ENCODE results near the gene NPDC1. TPM values are rescaled to one million over a fixed set of nuclear protein-coding genes. Genes with fewer than 3 reads are reported as not detected.

NPDC1 gene
- total and polyA plus RNA-seq, 2 donors (not counting 1 experiment from before 2014, with no cell fraction given) = 0.17 to 0.19 TPM

- Mint-ChIP-seq H3K4me3 (no peak overlapping the region), H3K27ac (no peak overlapping the region), H3K9me3 (ENCODE audit: insufficient read depth) (no peaks in the 10 kb centered on the region), H3K4me1 (no peaks in the 10 kb centered on the region), H3K27me3 (no peaks in the 10 kb centered on the region)
- WGBS (ENCODE audit: insufficient coverage) = 93% methylated on average over 37 of the region's 39 CpGs
- ATAC-seq (ENCODE audit: low read depth) (no peak), DNase-seq (no peak)
- no peak overlapping the region for H2AFZ ChIP-seq (ENCODE audit: insufficient read depth, low read depth, low read length, poor library complexity, severe bottlenecking)
- no peaks in the 10 kb centered on the region for H3K4me1 ChIP-seq (ENCODE audit: control insufficient read depth in 2 of 2, insufficient read depth in 2 of 2, low read length in 2 of 2)
- H3K27me3 ChIP-seq (replicated peaks in 1 of 4; ENCODE audit: control extremely low read depth in 1 of 4, control insufficient read depth in 3 of 4, insufficient read depth in 4 of 4, low read length in 3 of 4) = no peaks in the 10 kb centered on the region
- POLR2A ChIA-PET = interaction anchor here (0.6 to 0.9 kb wide), 2 partner anchors 17 to 249 kb away, joined by 3 to 10 read pairs; no protein-coding TSS in a partner anchor
- no peak overlapping the region for H3K4me3 ChIP-seq (ENCODE audit: control extremely low read depth in 1 of 5, extremely low read depth in 1 of 5, insufficient read depth in 1 of 5, low read depth in 2 of 5, low read length in 4 of 5)
- TF ChIP-seq CTCF (IDR thresholded peaks at IDR 0.05) (no peak), EZH2 (IDR thresholded peaks at IDR 0.05; ENCODE audit: borderline replicate concordance, insufficient read depth, low read depth, low read length, poor library complexity, severe bottlenecking) (no peak)
- H3K36me3 ChIP-seq (replicated peaks in 1 of 2; ENCODE audit: control extremely low read depth in 1 of 2, control insufficient read depth in 1 of 2, extremely low read depth in 1 of 2, insufficient read depth in 2 of 2, low read length in 1 of 2) = peaks cover 1 to 5% of the 10 kb centered on the region in 2 experiments
- no peak overlapping the region for H3K4me2 ChIP-seq (replicated peaks; ENCODE audit: low read depth, low read length, poor library complexity, severe bottlenecking)
- intact Hi-C loops (cut with micrococcal nuclease) = no loop called here
- H4K20me1 ChIP-seq (ENCODE audit: control insufficient read depth, insufficient read depth, low read length, poor library complexity, severe bottlenecking) = no peaks in the 10 kb centered on the region
- H3K79me2 ChIP-seq (ENCODE audit: control insufficient read depth, insufficient read depth, low read length) = no peaks in the 10 kb centered on the region
- H3K9me3 ChIP-seq (ENCODE audit: control extremely low read depth in 1 of 3, control insufficient read depth in 2 of 3, insufficient read depth in 1 of 3, low read length in 2 of 3) = no peaks in the 10 kb centered on the region
- CTCF ChIA-PET = no interaction called here
- H3K9ac ChIP-seq (ENCODE audit: low read length) = no peak overlapping the region
- H3K27ac ChIP-seq (ENCODE audit: low read length in 2 of 2) = no peak overlapping the region
These were observed 33.9 kb downstream of the NPDC1 start for GRCh38 chr9:137011907-137012675.

- no peak overlapping the region for H3K4me2 ChIP-seq (replicated peaks; ENCODE audit: low read depth, low read length, poor library complexity, severe bottlenecking)
- no peak for DNase-seq
- no peak overlapping the region for H3K4me3 ChIP-seq (ENCODE audit: control extremely low read depth in 1 of 5, extremely low read depth in 1 of 5, insufficient read depth in 1 of 5, low read depth in 2 of 5, low read length in 4 of 5)
- H3K4me1 ChIP-seq (ENCODE audit: control insufficient read depth in 2 of 2, insufficient read depth in 2 of 2, low read length in 2 of 2) = no peaks in the 10 kb centered on the region
- no peak overlapping the region for H2AFZ ChIP-seq (ENCODE audit: insufficient read depth, low read depth, low read length, poor library complexity, severe bottlenecking)
- H3K79me2 ChIP-seq (ENCODE audit: control insufficient read depth, insufficient read depth, low read length) = no peaks in the 10 kb centered on the region
- ChIA-PET POLR2A (interaction anchor here (0.6 to 0.9 kb wide), 2 partner anchors 18 to 250 kb away, joined by 3 to 10 read pairs; no protein-coding TSS in a partner anchor), CTCF (no interaction called here)
- Mint-ChIP-seq H3K27ac (no peak overlapping the region), H3K4me3 (no peak overlapping the region), H3K4me1 (no peaks in the 10 kb centered on the region), H3K27me3 (no peaks in the 10 kb centered on the region), H3K9me3 (ENCODE audit: insufficient read depth) (no peaks in the 10 kb centered on the region)
- 93% methylated on average over 19 of the region's 24 CpGs for WGBS (ENCODE audit: insufficient coverage)
- intact Hi-C loops (cut with micrococcal nuclease) = no loop called here
- H3K27me3 ChIP-seq (replicated peaks in 1 of 4; ENCODE audit: control extremely low read depth in 1 of 4, control insufficient read depth in 3 of 4, insufficient read depth in 4 of 4, low read length in 3 of 4) = no peaks in the 10 kb centered on the region
- TF ChIP-seq CTCF (IDR thresholded peaks at IDR 0.05) (no peak), EZH2 (IDR thresholded peaks at IDR 0.05; ENCODE audit: borderline replicate concordance, insufficient read depth, low read depth, low read length, poor library complexity, severe bottlenecking) (no peak)
- no peak for ATAC-seq (ENCODE audit: low read depth)
- no peaks in the 10 kb centered on the region for H4K20me1 ChIP-seq (ENCODE audit: control insufficient read depth, insufficient read depth, low read length, poor library complexity, severe bottlenecking)
- no peak overlapping the region for H3K27ac ChIP-seq (ENCODE audit: low read length in 2 of 2)
- no peak overlapping the region for H3K9ac ChIP-seq (ENCODE audit: low read length)
- no peaks in the 10 kb centered on the region for H3K9me3 ChIP-seq (ENCODE audit: control extremely low read depth in 1 of 3, control insufficient read depth in 2 of 3, insufficient read depth in 1 of 3, low read length in 2 of 3)
- H3K36me3 ChIP-seq (replicated peaks in 1 of 2; ENCODE audit: control extremely low read depth in 1 of 2, control insufficient read depth in 1 of 2, extremely low read depth in 1 of 2, insufficient read depth in 2 of 2, low read length in 1 of 2) = peaks cover 0 to 1% of the 10 kb centered on the region in 2 experiments
These were observed 34.8 kb downstream of the NPDC1 start for GRCh38 chr9:137011156-137011555.

Measured in B cell (primary cell).